G401.6 (cell line): ENCODE measurements around the gene SNRNP40.

Experiments used
- FAIRE-seq: peaks from 2 replicates; lab custom pipeline; 2012; peaks lifted over from hg19 to GRCh38; lab: Jason Lieb, UNC

The SNRNP40 gene

GRCh38 chr1:31230378-31230777 lies 66.2 kb downstream of the SNRNP40 start:
- FAIRE-seq = no peak

GRCh38 chr1:31228986-31229385 lies 67.6 kb downstream of the SNRNP40 start:
- FAIRE-seq = no peak

GRCh38 chr1:31227891-31228568 lies 68.6 kb downstream of the SNRNP40 start:
- no peak for FAIRE-seq

- FAIRE-seq = no peak
Measured at GRCh38 chr1:31224068-31224467, 72.5 kb downstream of the SNRNP40 start.

- no peak for FAIRE-seq
Measured at GRCh38 chr1:31222176-31222575, 74.4 kb downstream of the SNRNP40 start.

GRCh38 chr1:31221072-31221471 lies 75.5 kb downstream of the SNRNP40 start:
- no peak for FAIRE-seq

- FAIRE-seq = no peak
Measured at GRCh38 chr1:31219489-31219888, 77.1 kb downstream of the SNRNP40 start.

- no peak for FAIRE-seq
Measured at GRCh38 chr1:31218705-31219104, 77.9 kb downstream of the SNRNP40 start.

- no peak for FAIRE-seq
Measured at GRCh38 chr1:31216016-31216415, 80.6 kb downstream of the SNRNP40 start.

GRCh38 chr1:31215065-31215570 lies 81.5 kb downstream of the SNRNP40 start:
- no peak for FAIRE-seq

GRCh38 chr1:31214316-31215064 lies 82.1 kb downstream of the SNRNP40 start:
- FAIRE-seq = no peak
